DND-41 (cell line): ENCODE data around the gene APOM.
A peak's percentile ranks its signal among the peaks of the same experiment; 100 is the strongest.

Experiments
- ATAC-seq: fragments of 200-7000 bp; cut with Tn5 transposase; 3 replicates; pipeline ENCODE4 v1.9.1; 2021; ENCODE audit warnings: low read depth; ENCODE audit not compliant: insufficient read depth
- DNase-seq: peaks from one replicate; pipeline ENCODE4 v3.0.0-alpha.2; 2020
- H2AFZ ChIP-seq: 2 replicates; pipeline ENCODE4 v1.6.0; 2012; ENCODE audit warnings: low read depth, low read length
- H3K27ac ChIP-seq: 2 replicates; pipeline ENCODE4 v1.5.1; 2012; ENCODE audit warnings: low read length, inconsistent platforms
- H3K27me3 ChIP-seq: fragments of 200-600 bp; sonication (generic); 2 replicates; pipeline ENCODE4 v1.6.0; 2012; ENCODE audit warnings: low read length, mild to moderate bottlenecking, inconsistent platforms; ENCODE audit not compliant: insufficient read depth, poor library complexity
- H3K36me3 ChIP-seq: 2 replicates; pipeline ENCODE4 v1.5.1; 2012; ENCODE audit warnings: low read length, inconsistent platforms; ENCODE audit not compliant: insufficient read depth
- H3K4me1 ChIP-seq: 2 replicates; pipeline ENCODE4 v1.5.1; 2012; ENCODE audit warnings: mild to moderate bottlenecking, low read length; ENCODE audit not compliant: insufficient read depth
- H3K4me2 ChIP-seq: 2 replicates; pipeline ENCODE4 v1.6.0; 2012; ENCODE audit warnings: mild to moderate bottlenecking, moderate library complexity, low read length, inconsistent platforms; ENCODE audit not compliant: insufficient read depth
- H3K4me3 ChIP-seq, 2 experiments: fragments of 200-600 bp in 1 of 2; shearing (Covaris generic) in 1 of 2; 2 replicates each; pipeline ENCODE4 v1.5.1; 2012 to 2016; ENCODE audit warnings: inconsistent platforms in 2 of 2, low read length in 2 of 2, mild to moderate bottlenecking in 2 of 2, low read depth in 1 of 2, moderate library complexity in 1 of 2
- H3K79me2 ChIP-seq: 2 replicates; pipeline ENCODE4 v1.6.0; 2012; ENCODE audit warnings: low read length, inconsistent platforms; ENCODE audit not compliant: insufficient read depth
- H3K9ac ChIP-seq: 2 replicates; pipeline ENCODE4 v1.6.0; 2012; ENCODE audit warnings: low read depth, mild to moderate bottlenecking, inconsistent platforms, low read length, moderate library complexity
- H3K9me3 ChIP-seq: 2 replicates; pipeline ENCODE4 v1.5.1; 2012; ENCODE audit warnings: low read length, moderate library complexity, mild to moderate bottlenecking, inconsistent platforms; ENCODE audit not compliant: insufficient read depth, severe bottlenecking
- H4K20me1 ChIP-seq: 2 replicates; pipeline ENCODE4 v1.6.0; 2012; ENCODE audit warnings: low read length; ENCODE audit not compliant: insufficient read depth
- CTCF ChIP-seq: IDR thresholded peaks from 2 replicates; pipeline ENCODE4 v1.5.1; 2012; ENCODE audit warnings: borderline replicate concordance, low read length, moderate library complexity, mild to moderate bottlenecking; ENCODE audit not compliant: poor library complexity, severe bottlenecking; ENCODE audit errors: extremely low read depth
- EZH2 ChIP-seq: IDR thresholded peaks from 3 replicates; pipeline ENCODE4 v1.6.1; 2012; ENCODE audit warnings: borderline replicate concordance, low read depth, mild to moderate bottlenecking, moderate library complexity, low read length, inconsistent platforms; ENCODE audit not compliant: severe bottlenecking

APOM gene

DNA sequence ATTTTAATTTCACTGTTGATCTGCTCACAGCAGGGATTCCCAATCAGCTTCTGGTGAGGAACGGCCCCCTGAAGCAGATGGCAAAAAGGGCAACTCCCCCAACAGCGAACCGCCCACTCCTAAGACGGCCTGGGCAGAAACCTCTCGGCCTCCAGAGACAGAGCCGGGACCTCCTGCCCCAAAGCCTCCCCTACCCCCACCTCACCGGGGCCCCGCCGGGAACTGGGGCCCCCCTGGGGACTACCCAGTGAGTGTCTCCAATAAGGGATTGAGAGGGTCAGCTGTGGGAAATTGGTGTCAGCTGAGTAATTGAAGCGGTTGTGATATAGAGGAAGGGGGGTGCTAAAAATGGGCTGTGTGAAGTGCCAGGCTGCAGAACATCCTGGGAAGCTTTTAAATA is 28.7 kb upstream of the APOM start:
- no peak for TF ChIP-seq EZH2
- TF ChIP-seq CTCF, result no peak
- Histone ChIP-seq H3K9me3 (no peaks in the 10 kb centered on the region), H3K9ac (no peak overlapping the region), H3K4me3 (no peak overlapping the region), H3K36me3 (peaks cover 100% of the 10 kb centered on the region), H3K27ac (no peak overlapping the region), H2AFZ (no peak overlapping the region), H4K20me1 (peaks cover 73% of the 10 kb centered on the region), H3K4me2 (no peak overlapping the region), H3K79me2 (peaks cover 88% of the 10 kb centered on the region), H3K4me1 (peaks cover 32% of the 10 kb centered on the region), H3K27me3 (no peaks in the 10 kb centered on the region)
- ATAC-seq (no peak), DNase-seq (no peak)

- H3K4me2 ChIP-seq, result no peak overlapping the region
- H3K27me3 ChIP-seq, result no peaks in the 10 kb centered on the region
- H3K4me3 ChIP-seq, result no peak overlapping the region
- H3K4me1 ChIP-seq, result peaks cover 24% of the 10 kb centered on the region
- no peak for ATAC-seq
- no peaks in the 10 kb centered on the region for H3K9me3 ChIP-seq
- TF ChIP-seq CTCF (no peak), EZH2 (no peak)
- H2AFZ ChIP-seq, result no peak overlapping the region
- no peak for DNase-seq
- peaks cover 73% of the 10 kb centered on the region for H4K20me1 ChIP-seq
- peaks cover 100% of the 10 kb centered on the region for H3K36me3 ChIP-seq
- H3K9ac ChIP-seq, result 0 out of 2 replicates have a peak overlapping the region, but pooled peaks have one; percentile 11
- peaks cover 80% of the 10 kb centered on the region for H3K79me2 ChIP-seq
- H3K27ac ChIP-seq, result no peak overlapping the region
Observed at GRCh38 chr6:31627690-31628287, 27.9 kb upstream of the APOM start.

DNA sequence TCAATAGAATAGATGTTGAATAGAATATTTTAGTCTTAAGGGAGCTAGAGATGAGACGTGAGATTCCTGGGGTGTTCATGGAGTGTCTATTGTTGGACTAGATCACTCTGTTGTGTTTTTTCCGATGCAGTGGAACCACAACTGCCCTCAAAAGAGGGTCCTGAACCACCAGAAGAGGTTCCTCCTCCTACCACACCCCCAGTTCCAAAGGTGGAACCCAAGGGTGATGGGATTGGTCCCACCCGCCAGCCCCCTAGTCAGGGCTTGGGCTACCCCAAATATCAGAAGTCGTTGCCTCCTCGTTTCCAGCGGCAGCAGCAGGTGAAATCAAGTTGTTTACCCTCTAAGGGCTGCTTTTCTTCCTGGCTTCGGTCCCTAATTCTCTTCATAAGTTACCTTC is 26.7 kb upstream of the APOM start:
- no peak overlapping the region for H3K4me2 ChIP-seq
- no peak overlapping the region for H2AFZ ChIP-seq
- H3K4me3 ChIP-seq, result no peak overlapping the region
- H3K9me3 ChIP-seq, result no peaks in the 10 kb centered on the region
- DNase-seq, result no peak
- peaks cover 67% of the 10 kb centered on the region for H3K79me2 ChIP-seq
- peaks cover 100% of the 10 kb centered on the region for H3K36me3 ChIP-seq
- peaks cover 74% of the 10 kb centered on the region for H4K20me1 ChIP-seq
- H3K4me1 ChIP-seq, result peaks cover 14% of the 10 kb centered on the region; the same call in 1 of the 2 replicates
- no peaks in the 10 kb centered on the region for H3K27me3 ChIP-seq
- H3K27ac ChIP-seq, result no peak overlapping the region
- H3K9ac ChIP-seq, result no peak overlapping the region
- ATAC-seq, result no peak
- no peak for TF ChIP-seq CTCF
- TF ChIP-seq EZH2, result no peak
